ENCODE data around the gene PDPK1.
A peak's percentile ranks its signal among the peaks of the same experiment; 100 is the strongest.
"Not testable (repeated sequence)": the region's sequence is repeated elsewhere in the genome, so short reads cannot be mapped to it uniquely, and the experiment has no call there.

PDPK1 gene

GRCh38 chr16:2523801-2524231 is 14.0 kb upstream of the PDPK1 start:
- DNase-seq (ENCODE audit: low read depth), result no peak

- no peak for DNase-seq (ENCODE audit: low read depth)
These were observed 13.4 kb upstream of the PDPK1 start for GRCh38 chr16:2524339-2524938.

- no peak for DNase-seq (ENCODE audit: low read depth)
These were observed 11.7 kb upstream of the PDPK1 start for GRCh38 chr16:2526135-2526534.

GRCh38 chr16:2527071-2527783 is 10.6 kb upstream of the PDPK1 start:
- DNase-seq (ENCODE audit: low read depth), result no peak

- no peak for DNase-seq (ENCODE audit: low read depth)
These were observed 10.1 kb upstream of the PDPK1 start for GRCh38 chr16:2527784-2528100.

GRCh38 chr16:2528161-2529060 is 9.4 kb upstream of the PDPK1 start:
- DNase-seq (ENCODE audit: low read depth), result no peak

GRCh38 chr16:2529061-2529931 is 8.5 kb upstream of the PDPK1 start:
- DNase-seq (ENCODE audit: low read depth), result no peak

- DNase-seq (ENCODE audit: low read depth), result no peak
These were observed 7.7 kb upstream of the PDPK1 start for GRCh38 chr16:2529961-2530628.

GRCh38 chr16:2530629-2531318 is 7.0 kb upstream of the PDPK1 start:
- DNase-seq (ENCODE audit: low read depth), result no peak

- no peak for DNase-seq (ENCODE audit: low read depth)
These were observed 6.5 kb upstream of the PDPK1 start, which contains the start of gene CEMP1 for GRCh38 chr16:2531371-2531695. Gene CEMP1 (minus strand): TSS chr16:2531408. CDS start chr16:2531073, 335 bp downstream.

- peak; percentile 97 for DNase-seq (ENCODE audit: low read depth)
These were observed 5.9 kb upstream of the PDPK1 start for GRCh38 chr16:2531696-2532493.

GRCh38 chr16:2532494-2533141 is 5.2 kb upstream of the PDPK1 start:
- DNase-seq (ENCODE audit: low read depth), result peak; percentile 57

- not testable (repeated sequence) for DNase-seq (ENCODE audit: low read depth)
These were observed 4.6 kb upstream of the PDPK1 start for GRCh38 chr16:2533142-2533755.

- no peak for DNase-seq (ENCODE audit: low read depth)
These were observed 3.9 kb upstream of the PDPK1 start for GRCh38 chr16:2533912-2534311.

- not testable (repeated sequence) for DNase-seq (ENCODE audit: low read depth)
These were observed 3.5 kb upstream of the PDPK1 start for GRCh38 chr16:2534335-2534734.

- DNase-seq (ENCODE audit: low read depth), result peak; percentile 41
These were observed 2.2 kb upstream of the PDPK1 start for GRCh38 chr16:2535625-2536013.

GRCh38 chr16:2539192-2539844 is 1.5 kb downstream of the PDPK1 start:
- not testable (repeated sequence) for DNase-seq (ENCODE audit: low read depth)

GRCh38 chr16:2539845-2540458 is 2.1 kb downstream of the PDPK1 start:
- not testable (repeated sequence) for DNase-seq (ENCODE audit: low read depth)
